MM.1S (cell line): ENCODE results near the gene FEM1C.

Experiments
- EZH2 ChIP-seq: fragments of 300-600 bp; sonication (generic); optimal IDR thresholded peaks from 2 replicates; pipeline ENCODE3; 2017; ENCODE audit warnings: low read depth, mild to moderate bottlenecking, antibody characterized with exemption, low read length, mixed read lengths
- EZH2phosphoT487 ChIP-seq: fragments of 300-600 bp; sonication (generic); IDR thresholded peaks from 2 replicates; pipeline ENCODE4 v1.6.1; 2018; ENCODE audit warnings: antibody characterized with exemption, low read length
- TF ChIP-seq, protein P1 (sequence below): fragments of 300-600 bp; sonication (generic); IDR thresholded peaks from 2 replicates; pipeline ENCODE4 v1.5.1; 2016; ENCODE audit warnings: antibody characterized with exemption, low read length, mixed read lengths

DNA sequence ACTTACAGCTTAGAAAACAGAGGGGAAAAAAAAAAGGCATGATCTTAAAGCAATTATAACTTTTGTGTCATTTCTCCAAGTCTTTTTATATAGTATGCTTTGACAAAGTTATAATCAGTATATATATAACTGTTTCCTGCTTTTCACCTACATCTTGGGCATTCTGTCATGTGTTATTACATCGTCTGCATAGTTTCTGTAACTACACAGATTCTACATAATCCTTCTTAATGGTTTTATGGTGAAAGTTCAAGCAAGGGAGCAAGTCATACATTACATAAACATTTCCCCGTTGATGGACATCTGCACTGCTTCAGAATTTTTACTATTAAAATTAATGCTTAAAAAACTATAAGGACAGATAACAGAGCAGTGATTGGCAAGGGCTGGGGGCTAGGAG, 12.1 kb downstream of the FEM1C start:
- TF ChIP-seq, protein P1, sequence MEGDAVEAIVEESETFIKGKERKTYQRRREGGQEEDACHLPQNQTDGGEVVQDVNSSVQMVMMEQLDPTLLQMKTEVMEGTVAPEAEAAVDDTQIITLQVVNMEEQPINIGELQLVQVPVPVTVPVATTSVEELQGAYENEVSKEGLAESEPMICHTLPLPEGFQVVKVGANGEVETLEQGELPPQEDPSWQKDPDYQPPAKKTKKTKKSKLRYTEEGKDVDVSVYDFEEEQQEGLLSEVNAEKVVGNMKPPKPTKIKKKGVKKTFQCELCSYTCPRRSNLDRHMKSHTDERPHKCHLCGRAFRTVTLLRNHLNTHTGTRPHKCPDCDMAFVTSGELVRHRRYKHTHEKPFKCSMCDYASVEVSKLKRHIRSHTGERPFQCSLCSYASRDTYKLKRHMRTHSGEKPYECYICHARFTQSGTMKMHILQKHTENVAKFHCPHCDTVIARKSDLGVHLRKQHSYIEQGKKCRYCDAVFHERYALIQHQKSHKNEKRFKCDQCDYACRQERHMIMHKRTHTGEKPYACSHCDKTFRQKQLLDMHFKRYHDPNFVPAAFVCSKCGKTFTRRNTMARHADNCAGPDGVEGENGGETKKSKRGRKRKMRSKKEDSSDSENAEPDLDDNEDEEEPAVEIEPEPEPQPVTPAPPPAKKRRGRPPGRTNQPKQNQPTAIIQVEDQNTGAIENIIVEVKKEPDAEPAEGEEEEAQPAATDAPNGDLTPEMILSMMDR = no peak
- TF ChIP-seq EZH2 (no peak), EZH2phosphoT487 (no peak)
